ENCODE measurements around the gene EXOC2.

DNA sequence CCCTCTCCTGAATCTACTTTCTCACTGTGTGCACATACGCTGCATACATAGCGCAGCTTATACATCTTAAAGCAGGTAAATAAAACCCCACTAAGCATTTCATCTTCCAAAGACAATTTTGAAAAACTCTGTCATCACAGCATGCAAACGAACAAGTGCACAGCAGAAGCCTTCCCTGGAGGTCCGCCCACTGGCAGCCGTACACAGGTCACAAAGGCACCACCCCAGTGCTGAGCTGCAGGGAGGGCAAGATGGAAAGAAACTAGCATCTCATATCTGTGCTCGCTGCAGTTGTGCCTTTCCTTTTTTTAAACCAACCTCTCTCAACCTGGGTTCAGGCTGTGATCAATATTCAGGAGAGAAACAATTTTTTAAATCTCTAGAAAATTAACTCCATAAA lies 109.3 kb downstream of the EXOC2 start:
- TF ChIP-seq POLR2A (IDR thresholded peaks at IDR 0.05) (no peak), POLR2AphosphoS5 (IDR thresholded peaks at IDR 0.05) (no peak)
- TF ChIP-seq, protein P1, sequence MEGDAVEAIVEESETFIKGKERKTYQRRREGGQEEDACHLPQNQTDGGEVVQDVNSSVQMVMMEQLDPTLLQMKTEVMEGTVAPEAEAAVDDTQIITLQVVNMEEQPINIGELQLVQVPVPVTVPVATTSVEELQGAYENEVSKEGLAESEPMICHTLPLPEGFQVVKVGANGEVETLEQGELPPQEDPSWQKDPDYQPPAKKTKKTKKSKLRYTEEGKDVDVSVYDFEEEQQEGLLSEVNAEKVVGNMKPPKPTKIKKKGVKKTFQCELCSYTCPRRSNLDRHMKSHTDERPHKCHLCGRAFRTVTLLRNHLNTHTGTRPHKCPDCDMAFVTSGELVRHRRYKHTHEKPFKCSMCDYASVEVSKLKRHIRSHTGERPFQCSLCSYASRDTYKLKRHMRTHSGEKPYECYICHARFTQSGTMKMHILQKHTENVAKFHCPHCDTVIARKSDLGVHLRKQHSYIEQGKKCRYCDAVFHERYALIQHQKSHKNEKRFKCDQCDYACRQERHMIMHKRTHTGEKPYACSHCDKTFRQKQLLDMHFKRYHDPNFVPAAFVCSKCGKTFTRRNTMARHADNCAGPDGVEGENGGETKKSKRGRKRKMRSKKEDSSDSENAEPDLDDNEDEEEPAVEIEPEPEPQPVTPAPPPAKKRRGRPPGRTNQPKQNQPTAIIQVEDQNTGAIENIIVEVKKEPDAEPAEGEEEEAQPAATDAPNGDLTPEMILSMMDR (IDR thresholded peaks at IDR 0.05), result no peak
